ENCODE results near the gene TLK2.
"Not testable (repeated sequence)": the region's sequence is repeated elsewhere in the genome, so short reads cannot be mapped to it uniquely, and the experiment has no call there.

Gene TLK2

GRCh38 chr17:62490990-62491389 lies 12.4 kb downstream of the TLK2 start:
- DNase-seq (ENCODE audit: low read depth) = not testable (repeated sequence)

- DNase-seq (ENCODE audit: low read depth) = not testable (repeated sequence)
Measured at GRCh38 chr17:62493049-62493655, 14.5 kb downstream of the TLK2 start.

GRCh38 chr17:62494073-62494472 lies 15.4 kb downstream of the TLK2 start:
- not testable (repeated sequence) for DNase-seq (ENCODE audit: low read depth)

GRCh38 chr17:62496344-62496743 lies 17.7 kb downstream of the TLK2 start:
- DNase-seq (ENCODE audit: low read depth) = not testable (repeated sequence)

- not testable (repeated sequence) for DNase-seq (ENCODE audit: low read depth)
Measured at GRCh38 chr17:62498796-62499195, 20.2 kb downstream of the TLK2 start.

GRCh38 chr17:62500463-62500862 lies 21.8 kb downstream of the TLK2 start:
- not testable (repeated sequence) for DNase-seq (ENCODE audit: low read depth)

GRCh38 chr17:62504857-62505256 lies 26.2 kb downstream of the TLK2 start:
- not testable (repeated sequence) for DNase-seq (ENCODE audit: low read depth)

GRCh38 chr17:62507191-62507836 lies 28.7 kb downstream of the TLK2 start:
- DNase-seq (ENCODE audit: low read depth) = not testable (repeated sequence)

- DNase-seq (ENCODE audit: low read depth) = not testable (repeated sequence)
Measured at GRCh38 chr17:62510247-62510819, 31.7 kb downstream of the TLK2 start.

- not testable (repeated sequence) for DNase-seq (ENCODE audit: low read depth)
Measured at GRCh38 chr17:62511014-62511413, 32.4 kb downstream of the TLK2 start.

- DNase-seq (ENCODE audit: low read depth) = not testable (repeated sequence)
Measured at GRCh38 chr17:62516376-62516775, 37.8 kb downstream of the TLK2 start.

GRCh38 chr17:62521295-62521694 lies 42.7 kb downstream of the TLK2 start:
- not testable (repeated sequence) for DNase-seq (ENCODE audit: low read depth)

GRCh38 chr17:62524077-62524476 lies 45.5 kb downstream of the TLK2 start:
- not testable (repeated sequence) for DNase-seq (ENCODE audit: low read depth)

- DNase-seq (ENCODE audit: low read depth) = not testable (repeated sequence)
Measured at GRCh38 chr17:62525317-62525716, 46.7 kb downstream of the TLK2 start.

GRCh38 chr17:62530936-62531335 lies 52.3 kb downstream of the TLK2 start:
- not testable (repeated sequence) for DNase-seq (ENCODE audit: low read depth)

- DNase-seq (ENCODE audit: low read depth) = not testable (repeated sequence)
Measured at GRCh38 chr17:62536557-62536956, 57.9 kb downstream of the TLK2 start.

- DNase-seq (ENCODE audit: low read depth) = not testable (repeated sequence)
Measured at GRCh38 chr17:62541073-62541472, 62.4 kb downstream of the TLK2 start.

GRCh38 chr17:62543278-62543775 lies 64.7 kb downstream of the TLK2 start:
- DNase-seq (ENCODE audit: low read depth) = not testable (repeated sequence)

- DNase-seq (ENCODE audit: low read depth) = not testable (repeated sequence)
Measured at GRCh38 chr17:62546066-62546465, 67.4 kb downstream of the TLK2 start.

- not testable (repeated sequence) for DNase-seq (ENCODE audit: low read depth)
Measured at GRCh38 chr17:62552851-62553659, 74.4 kb downstream of the TLK2 start.

GRCh38 chr17:62557532-62557931 lies 78.9 kb downstream of the TLK2 start:
- not testable (repeated sequence) for DNase-seq (ENCODE audit: low read depth)

- not testable (repeated sequence) for DNase-seq (ENCODE audit: low read depth)
Measured at GRCh38 chr17:62558941-62559340, 80.3 kb downstream of the TLK2 start.

Data from activated T-helper 1 cell treated with Interleukin-2 at 50 U/mL for 16 hours (primary cell).